Stimulated activated CD4-positive, alpha-beta T cell treated with anti-CD3 and anti-CD28 coated beads, TNF-alpha, amount 100 ng/mL, for 48 hours (primary cell): ENCODE measurements around the gene MAP3K15.
"Not testable (repeated sequence)": the region's sequence is repeated elsewhere in the genome, so short reads cannot be mapped to it uniquely, and the experiment has no call there.

Source experiments
- DNase-seq, 3 donors: peaks; one replicate each; pipeline ENCODE4 v3.0.0-alpha.2; 2020; ENCODE audit warnings: low read depth in 3 of 3

MAP3K15 gene

GRCh38 chrX:19540076-19540475 lies 24.8 kb upstream of the MAP3K15 start:
- no peak for DNase-seq

- no peak for DNase-seq
Observed at GRCh38 chrX:19539665-19540064, 24.4 kb upstream of the MAP3K15 start.

GRCh38 chrX:19535476-19535875 lies 20.2 kb upstream of the MAP3K15 start:
- no peak for DNase-seq

GRCh38 chrX:19532709-19533108 lies 17.4 kb upstream of the MAP3K15 start:
- DNase-seq: no peak

GRCh38 chrX:19517965-19518364 lies 2.7 kb upstream of the MAP3K15 start:
- no peak for DNase-seq

- no peak for DNase-seq
Observed at GRCh38 chrX:19515615-19516105, 352 bp upstream of the MAP3K15 start.

GRCh38 chrX:19513383-19513782 lies 1.9 kb downstream of the MAP3K15 start:
- no peak for DNase-seq

- no peak for DNase-seq
Observed at GRCh38 chrX:19512961-19513360, 2.3 kb downstream of the MAP3K15 start.

- DNase-seq: no peak
Observed at GRCh38 chrX:19512359-19512758, 2.9 kb downstream of the MAP3K15 start.

- not testable (repeated sequence) for DNase-seq
Observed at GRCh38 chrX:19511796-19512195, 3.5 kb downstream of the MAP3K15 start.

- no peak for DNase-seq
Observed at GRCh38 chrX:19496711-19497110, 18.6 kb downstream of the MAP3K15 start.

- no peak for DNase-seq
Observed at GRCh38 chrX:19487520-19488200, 27.6 kb downstream of the MAP3K15 start.

- no peak for DNase-seq
Observed at GRCh38 chrX:19479458-19479857, 35.9 kb downstream of the MAP3K15 start.

- not testable (repeated sequence) for DNase-seq
Observed at GRCh38 chrX:19468383-19468782, 46.9 kb downstream of the MAP3K15 start.

GRCh38 chrX:19462879-19463278 lies 52.4 kb downstream of the MAP3K15 start:
- no peak for DNase-seq

- DNase-seq: no peak
Observed at GRCh38 chrX:19462231-19462630, 53.1 kb downstream of the MAP3K15 start.

- DNase-seq: no peak
Observed at GRCh38 chrX:19457662-19458061, 57.6 kb downstream of the MAP3K15 start.

- no peak for DNase-seq
Observed at GRCh38 chrX:19448077-19448476, 67.2 kb downstream of the MAP3K15 start.

- no peak for DNase-seq
Observed at GRCh38 chrX:19446397-19446796, 68.9 kb downstream of the MAP3K15 start.

GRCh38 chrX:19445772-19446171 lies 69.5 kb downstream of the MAP3K15 start:
- DNase-seq: not testable (repeated sequence)

GRCh38 chrX:19443869-19444526 lies 71.3 kb downstream of the MAP3K15 start:
- DNase-seq: no peak

- DNase-seq: no peak
Observed at GRCh38 chrX:19440713-19441112, 74.6 kb downstream of the MAP3K15 start.

GRCh38 chrX:19422661-19423060 lies 92.6 kb downstream of the MAP3K15 start:
- DNase-seq: not testable (repeated sequence)
